ENCODE measurements around the gene SMIM27. TPM values are rescaled to one million over a fixed set of nuclear protein-coding genes. Genes with fewer than 3 reads are reported as not detected.

The SMIM27 gene
- total and polyA plus RNA-seq, 2 of the 13 experiments (the other 11 are each of a cell fraction or from before 2014, with no cell fraction given): 17.9 to 19.0 TPM

DNA sequence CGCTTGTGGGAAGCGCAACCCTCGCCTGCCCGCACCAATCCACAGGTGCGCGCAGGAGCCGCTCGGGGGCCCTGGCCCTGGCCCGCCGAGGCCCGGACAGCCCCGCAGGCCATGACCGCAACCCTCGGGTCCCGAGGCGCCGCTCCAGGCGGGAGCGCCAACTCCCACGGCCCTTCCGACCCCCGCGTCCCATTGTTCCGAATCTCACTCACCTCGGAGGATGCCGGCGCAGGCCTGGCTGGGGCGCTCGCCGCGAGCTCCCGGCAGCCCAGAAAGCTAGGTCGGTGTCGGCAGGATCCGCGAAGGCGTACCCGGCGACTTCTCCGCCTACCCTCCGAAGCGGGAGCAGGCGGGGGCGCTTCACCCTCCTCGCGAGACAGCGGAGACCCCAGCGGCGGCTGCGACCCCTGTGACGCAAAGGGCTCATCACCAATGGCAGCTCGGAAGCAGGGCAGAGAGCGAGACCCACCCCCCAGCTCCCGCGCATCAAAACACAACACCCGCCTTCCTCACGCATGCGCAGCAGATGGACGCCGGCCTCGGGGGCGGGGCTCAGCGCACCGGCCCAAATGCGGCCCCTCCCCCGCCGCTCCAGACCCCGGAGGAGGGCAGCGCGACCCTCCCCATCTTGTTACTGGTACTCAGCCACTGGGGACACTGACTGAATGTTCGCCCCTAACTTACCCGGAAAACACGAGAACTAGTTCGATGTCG lies 1.4 kb upstream of the SMIM27 start (continued):
- TF ChIP-seq, protein P1, sequence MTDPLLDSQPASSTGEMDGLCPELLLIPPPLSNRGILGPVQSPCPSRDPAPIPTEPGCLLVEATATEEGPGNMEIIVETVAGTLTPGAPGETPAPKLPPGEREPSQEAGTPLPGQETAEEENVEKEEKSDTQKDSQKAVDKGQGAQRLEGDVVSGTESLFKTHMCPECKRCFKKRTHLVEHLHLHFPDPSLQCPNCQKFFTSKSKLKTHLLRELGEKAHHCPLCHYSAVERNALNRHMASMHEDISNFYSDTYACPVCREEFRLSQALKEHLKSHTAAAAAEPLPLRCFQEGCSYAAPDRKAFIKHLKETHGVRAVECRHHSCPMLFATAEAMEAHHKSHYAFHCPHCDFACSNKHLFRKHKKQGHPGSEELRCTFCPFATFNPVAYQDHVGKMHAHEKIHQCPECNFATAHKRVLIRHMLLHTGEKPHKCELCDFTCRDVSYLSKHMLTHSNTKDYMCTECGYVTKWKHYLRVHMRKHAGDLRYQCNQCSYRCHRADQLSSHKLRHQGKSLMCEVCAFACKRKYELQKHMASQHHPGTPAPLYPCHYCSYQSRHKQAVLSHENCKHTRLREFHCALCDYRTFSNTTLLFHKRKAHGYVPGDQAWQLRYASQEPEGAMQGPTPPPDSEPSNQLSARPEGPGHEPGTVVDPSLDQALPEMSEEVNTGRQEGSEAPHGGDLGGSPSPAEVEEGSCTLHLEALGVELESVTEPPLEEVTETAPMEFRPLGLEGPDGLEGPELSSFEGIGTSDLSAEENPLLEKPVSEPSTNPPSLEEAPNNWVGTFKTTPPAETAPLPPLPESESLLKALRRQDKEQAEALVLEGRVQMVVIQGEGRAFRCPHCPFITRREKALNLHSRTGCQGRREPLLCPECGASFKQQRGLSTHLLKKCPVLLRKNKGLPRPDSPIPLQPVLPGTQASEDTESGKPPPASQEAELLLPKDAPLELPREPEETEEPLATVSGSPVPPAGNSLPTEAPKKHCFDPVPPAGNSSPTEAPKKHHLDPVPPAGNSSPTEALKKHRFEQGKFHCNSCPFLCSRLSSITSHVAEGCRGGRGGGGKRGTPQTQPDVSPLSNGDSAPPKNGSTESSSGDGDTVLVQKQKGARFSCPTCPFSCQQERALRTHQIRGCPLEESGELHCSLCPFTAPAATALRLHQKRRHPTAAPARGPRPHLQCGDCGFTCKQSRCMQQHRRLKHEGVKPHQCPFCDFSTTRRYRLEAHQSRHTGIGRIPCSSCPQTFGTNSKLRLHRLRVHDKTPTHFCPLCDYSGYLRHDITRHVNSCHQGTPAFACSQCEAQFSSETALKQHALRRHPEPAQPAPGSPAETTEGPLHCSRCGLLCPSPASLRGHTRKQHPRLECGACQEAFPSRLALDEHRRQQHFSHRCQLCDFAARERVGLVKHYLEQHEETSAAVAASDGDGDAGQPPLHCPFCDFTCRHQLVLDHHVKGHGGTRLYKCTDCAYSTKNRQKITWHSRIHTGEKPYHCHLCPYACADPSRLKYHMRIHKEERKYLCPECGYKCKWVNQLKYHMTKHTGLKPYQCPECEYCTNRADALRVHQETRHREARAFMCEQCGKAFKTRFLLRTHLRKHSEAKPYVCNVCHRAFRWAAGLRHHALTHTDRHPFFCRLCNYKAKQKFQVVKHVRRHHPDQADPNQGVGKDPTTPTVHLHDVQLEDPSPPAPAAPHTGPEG (CRISPR knock-in tag; IDR thresholded peaks at IDR 0.05): peak; percentile 55; the same call in 1 of the 2 replicates
- TF ChIP-seq NRL (CRISPR knock-in tag; IDR thresholded peaks at IDR 0.05; ENCODE audit: borderline replicate concordance) (no peak), ZNF563 (CRISPR knock-in tag; IDR thresholded peaks at IDR 0.05) (peak; percentile 51; the same call in 1 of the 2 replicates), SKI (IDR thresholded peaks at IDR 0.05; ENCODE audit: partially characterized antibody) (no peak), GATAD1 (CRISPR knock-in tag; IDR thresholded peaks at IDR 0.05) (peak; percentile 84), HBP1 (CRISPR knock-in tag; IDR thresholded peaks at IDR 0.05; ENCODE audit: low read depth) (0 out of 2 replicates have a peak, but pooled peaks have one; percentile 60), HOXA5 (CRISPR knock-in tag; IDR thresholded peaks at IDR 0.05) (peak; percentile 34; the same call in 1 of the 2 replicates), NONO (IDR thresholded peaks at IDR 0.05) (no peak), NONO (CRISPR knock-in tag; conservative IDR thresholded peaks at IDR 0.05) (peak; percentile 66), ZNF30 (CRISPR knock-in tag; IDR thresholded peaks at IDR 0.05) (no peak), NR3C1 (CRISPR knock-in tag; IDR thresholded peaks at IDR 0.05) (no peak), IRF9 (CRISPR knock-in tag; IDR thresholded peaks at IDR 0.05; ENCODE audit: borderline replicate concordance) (peak; percentile 51; the same call in 1 of the 2 replicates), FOSL2 (CRISPR knock-in tag; IDR thresholded peaks at IDR 0.05) (peak; percentile 21; the same call in 1 of the 2 replicates), ZNF784 (CRISPR knock-in tag; IDR thresholded peaks at IDR 0.05; ENCODE audit: borderline replicate concordance) (no peak), KDM6A (CRISPR knock-in tag; IDR thresholded peaks at IDR 0.05; ENCODE audit: low read depth) (no peak)
- TF ChIP-seq, protein P2, sequence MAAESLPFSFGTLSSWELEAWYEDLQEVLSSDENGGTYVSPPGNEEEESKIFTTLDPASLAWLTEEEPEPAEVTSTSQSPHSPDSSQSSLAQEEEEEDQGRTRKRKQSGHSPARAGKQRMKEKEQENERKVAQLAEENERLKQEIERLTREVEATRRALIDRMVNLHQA (CRISPR knock-in tag; IDR thresholded peaks at IDR 0.05): no peak
- TF ChIP-seq, protein P3, sequence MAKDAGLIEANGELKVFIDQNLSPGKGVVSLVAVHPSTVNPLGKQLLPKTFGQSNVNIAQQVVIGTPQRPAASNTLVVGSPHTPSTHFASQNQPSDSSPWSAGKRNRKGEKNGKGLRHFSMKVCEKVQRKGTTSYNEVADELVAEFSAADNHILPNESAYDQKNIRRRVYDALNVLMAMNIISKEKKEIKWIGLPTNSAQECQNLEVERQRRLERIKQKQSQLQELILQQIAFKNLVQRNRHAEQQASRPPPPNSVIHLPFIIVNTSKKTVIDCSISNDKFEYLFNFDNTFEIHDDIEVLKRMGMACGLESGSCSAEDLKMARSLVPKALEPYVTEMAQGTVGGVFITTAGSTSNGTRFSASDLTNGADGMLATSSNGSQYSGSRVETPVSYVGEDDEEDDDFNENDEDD (CRISPR knock-in tag; IDR thresholded peaks at IDR 0.05; ENCODE audit: borderline replicate concordance): peak; percentile 51; the same call in 1 of the 2 replicates

All from HepG2 (cell line).